HEK293 (cell line): ENCODE results near the gene SLC25A47.

Experiments
- CTCF ChIP-seq: fragments of 450-650 bp; formaldehyde crosslinking; IDR thresholded peaks from 2 replicates; pipeline ENCODE4 v1.5.1; 2016; ENCODE audit warnings: missing biosample characterization, missing genetic modification characterization
- SETDB1 ChIP-seq: IDR thresholded peaks from one replicate; pipeline ENCODE4 v1.6.1; 2017; ENCODE audit warnings: mild to moderate bottlenecking, low read length, moderate library complexity, mixed read lengths; ENCODE audit not compliant: insufficient read length
- TCF7L2 ChIP-seq: IDR thresholded peaks from 2 replicates; pipeline ENCODE4 v1.6.1; 2011; ENCODE audit warnings: low read depth, mild to moderate bottlenecking, inconsistent platforms, low read length, moderate library complexity, borderline replicate concordance
- YY1 ChIP-seq: fragments of 450-650 bp; formaldehyde crosslinking; IDR thresholded peaks from 2 replicates; pipeline ENCODE4 v1.5.1; 2018; ENCODE audit warnings: missing biosample characterization, missing genetic modification characterization
- ZNF114 ChIP-seq: fragments of 450-650 bp; formaldehyde crosslinking; IDR thresholded peaks from 2 replicates; pipeline ENCODE4 v1.5.0; 2017; ENCODE audit warnings: missing biosample characterization, missing genetic modification characterization
- ZNF274 ChIP-seq, 2 experiments: fragments of 200-500 bp in 1 of 2; fragments of 450-650 bp in 1 of 2; sonication (Bioruptor generic) in 1 of 2; formaldehyde crosslinking in 1 of 2; IDR thresholded peaks; 2 replicates each; pipeline versions ENCODE4 v1.5.1 to v1.6.1; 2014 to 2016; ENCODE audit warnings: borderline replicate concordance in 1 of 2, inconsistent platforms in 1 of 2, low read length in 1 of 2, missing biosample characterization in 1 of 2, missing genetic modification characterization in 1 of 2
- ZNF692 ChIP-seq: fragments of 450-650 bp; formaldehyde crosslinking; IDR thresholded peaks from 2 replicates; pipeline ENCODE4 v1.5.1; 2016; ENCODE audit warnings: missing biosample characterization, missing genetic modification characterization

- TF ChIP-seq TCF7L2 = no peak
- TF ChIP-seq SETDB1 = no peak
- no peak for TF ChIP-seq CTCF (tag by site-specific recombination)
- TF ChIP-seq ZNF692 (tag by site-specific recombination) = no peak
- no peak for TF ChIP-seq ZNF274 (IDR thresholded peaks at IDR 0.05; ENCODE audit: low read length)
- TF ChIP-seq ZNF274 (tag by site-specific recombination; IDR thresholded peaks at IDR 0.05; ENCODE audit: borderline replicate concordance) = no peak
- no peak for TF ChIP-seq YY1 (tag by site-specific recombination)
- no peak for TF ChIP-seq ZNF114 (tag by site-specific recombination)
Measured at GRCh38 chr14:100322138-100322957, 791 bp upstream of the SLC25A47 start.
